Neuronal stem cell (in vitro differentiated cells): ENCODE measurements around the gene RPGRIP1L.

Experiments
- DNase-seq: peaks from one replicate; pipeline ENCODE4 v3.0.0-alpha.2; 2013; ENCODE audit warnings: low spot score
- H2AFZ ChIP-seq: one replicate; pipeline ENCODE4 v1.6.1; 2013; ENCODE audit warnings: mild to moderate bottlenecking, low read length, inconsistent platforms
- H2AK5ac ChIP-seq: 2 replicates; pipeline ENCODE4 v1.6.1; 2013; ENCODE audit warnings: low read depth, mild to moderate bottlenecking, inconsistent platforms, low read length, moderate library complexity, mixed read lengths
- H2BK120ac ChIP-seq: 2 replicates; pipeline ENCODE4 v1.6.1; 2013; ENCODE audit warnings: low read depth, mild to moderate bottlenecking, inconsistent platforms, low read length, moderate library complexity, mixed read lengths
- H2BK12ac ChIP-seq: one replicate; pipeline ENCODE4 v1.6.1; 2013; ENCODE audit warnings: low read length, inconsistent platforms
- H2BK15ac ChIP-seq: 2 replicates; pipeline ENCODE4 v1.6.1; 2013; ENCODE audit warnings: mild to moderate bottlenecking, low read length, inconsistent platforms, mixed read lengths
- H2BK5ac ChIP-seq: one replicate; pipeline ENCODE4 v1.6.1; 2013; ENCODE audit warnings: inconsistent platforms, mild to moderate bottlenecking, low read length, moderate library complexity
- H3K14ac ChIP-seq: one replicate; pipeline ENCODE4 v1.6.1; 2013; ENCODE audit warnings: low read length, inconsistent platforms
- H3K18ac ChIP-seq: 2 replicates; pipeline ENCODE4 v1.6.1; 2013; ENCODE audit warnings: low read length, inconsistent platforms
- H3K23ac ChIP-seq: 2 replicates; pipeline ENCODE4 v1.6.1; 2013; ENCODE audit warnings: low read depth, mild to moderate bottlenecking, mixed read lengths, low read length, inconsistent platforms; ENCODE audit not compliant: poor library complexity
- H3K27ac ChIP-seq: replicated peaks from 3 replicates; pipeline ENCODE4 v1.5.1; 2013; ENCODE audit warnings: low read length, inconsistent platforms
- H3K27me3 ChIP-seq, 3 experiments: 2 replicates each; pipeline ENCODE4 v1.6.1; 2013; ENCODE audit warnings: low read length in 3 of 3, mild to moderate bottlenecking in 2 of 3, inconsistent platforms in 1 of 3, low read depth in 1 of 3, mixed read lengths in 1 of 3, moderate library complexity in 1 of 3; ENCODE audit not compliant: control insufficient read depth in 3 of 3, insufficient read depth in 3 of 3
- H3K36me3 ChIP-seq, 2 donors: replicated peaks in 1 of 2; 2 replicates each; pipeline ENCODE4 v1.6.1; 2013; ENCODE audit warnings: low read length in 2 of 2; ENCODE audit not compliant: control insufficient read depth in 2 of 2, insufficient read depth in 2 of 2
- H3K4ac ChIP-seq: 2 replicates; pipeline ENCODE4 v1.6.1; 2013; ENCODE audit warnings: inconsistent platforms, mild to moderate bottlenecking, low read length, moderate library complexity
- H3K4me1 ChIP-seq, 2 donors: 1 replicate in 1 of 2; 2 replicates in 1 of 2; pipeline ENCODE4 v1.6.1; 2013; ENCODE audit warnings: low read length in 2 of 2, low read depth in 1 of 2; ENCODE audit not compliant: control insufficient read depth in 2 of 2, insufficient read depth in 1 of 2
- H3K4me2 ChIP-seq: one replicate; pipeline ENCODE4 v1.6.1; 2013; ENCODE audit warnings: mild to moderate bottlenecking, low read length, inconsistent platforms; ENCODE audit not compliant: insufficient read depth, poor library complexity, severe bottlenecking
- H3K4me3 ChIP-seq, 2 donors: 2 replicates each; pipeline ENCODE4 v1.5.1; 2013; ENCODE audit warnings: low read length in 2 of 2, mild to moderate bottlenecking in 2 of 2, inconsistent platforms in 1 of 2, moderate library complexity in 1 of 2
- H3K79me1 ChIP-seq: one replicate; pipeline ENCODE4 v1.6.1; 2013; ENCODE audit warnings: low read depth, mild to moderate bottlenecking, inconsistent platforms, low read length, moderate library complexity
- H3K9ac ChIP-seq: one replicate; pipeline ENCODE4 v1.6.1; 2013; ENCODE audit warnings: mild to moderate bottlenecking, low read depth, low read length, inconsistent platforms; ENCODE audit not compliant: poor library complexity
- H3K9me3 ChIP-seq, 2 donors: replicated peaks in 1 of 2; 2 replicates each; pipeline versions ENCODE3 to v1.6.1; 2013; ENCODE audit warnings: low read length in 2 of 2, mild to moderate bottlenecking in 2 of 2, inconsistent platforms in 1 of 2, low read depth in 1 of 2, mixed read lengths in 1 of 2, moderate library complexity in 1 of 2; ENCODE audit not compliant: control insufficient read depth in 2 of 2, insufficient read depth in 1 of 2
- H4K8ac ChIP-seq: one replicate; pipeline ENCODE4 v1.6.1; 2013; ENCODE audit warnings: low read depth, mild to moderate bottlenecking, inconsistent platforms, low read length, moderate library complexity
- H4K91ac ChIP-seq: one replicate; pipeline ENCODE4 v1.6.1; 2013; ENCODE audit warnings: low read length, low read depth, mild to moderate bottlenecking, inconsistent platforms; ENCODE audit not compliant: poor library complexity
- whole genome bisulfite sequencing, 2 donors: extraction: QIAGEN DNeasy Blood & Tissue Kit; methylation state at CpG; one replicate each; pipeline ENCODE4 v1.1.7; 2013; ENCODE audit warnings: missing lambda C conversion rate in 2 of 2, mixed read lengths in 1 of 2; ENCODE audit not compliant: insufficient read length in 2 of 2, insufficient replicate concordance in 1 of 2; ENCODE audit errors: extremely low coverage in 2 of 2; 5-methylcytosine and 5-hydroxymethylcytosine counted together

RPGRIP1L gene

DNA sequence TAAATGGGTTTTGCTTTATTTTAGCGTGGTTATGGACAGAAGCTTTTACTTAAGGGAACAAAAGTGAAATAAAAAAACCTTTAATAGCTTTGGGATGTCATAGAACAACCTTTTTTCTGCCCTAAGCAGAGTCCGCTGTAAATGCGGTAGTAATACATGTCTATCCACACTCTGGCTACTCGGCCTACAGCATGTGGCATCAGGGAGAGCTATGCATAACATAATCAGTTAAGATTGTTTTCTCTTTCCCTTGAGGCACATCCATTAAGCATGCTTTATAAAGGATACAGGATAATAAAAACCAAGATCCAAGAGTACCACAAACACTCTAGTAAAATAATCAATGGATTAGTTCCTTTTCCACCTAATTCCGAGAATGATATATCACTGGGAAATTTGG is 10.3 kb downstream of the RPGRIP1L start:
- Histone ChIP-seq H3K79me1 (no peaks in the 10 kb centered on the region), H3K36me3 (peaks cover 6 to 52% of the 10 kb centered on the region in 2 donors), H3K9me3 (peaks cover 0 to 9% of the 10 kb centered on the region in 2 donors), H3K23ac (no peak overlapping the region), H3K14ac (no peak overlapping the region), H2AK5ac (no peak overlapping the region), H2BK5ac (no peak overlapping the region), H3K4me3 (no peak overlapping the region), H2BK12ac (no peak overlapping the region), H3K18ac (no peak overlapping the region), H3K9ac (no peak overlapping the region), H3K4ac (no peak overlapping the region), H3K27ac (no peak overlapping the region), H3K27me3 (no peaks in the 10 kb centered on the region), H3K4me2 (no peak overlapping the region), H2BK15ac (no peak overlapping the region), H2BK120ac (no peak overlapping the region), H2AFZ (no peak overlapping the region), H3K4me1 (no peaks in the 10 kb centered on the region), H4K91ac (no peak overlapping the region), H4K8ac (no peak overlapping the region)
- no peak for DNase-seq
- no CpG with 5 or more reads among the region's 5 CpGs for WGBS, 2 donors

DNA sequence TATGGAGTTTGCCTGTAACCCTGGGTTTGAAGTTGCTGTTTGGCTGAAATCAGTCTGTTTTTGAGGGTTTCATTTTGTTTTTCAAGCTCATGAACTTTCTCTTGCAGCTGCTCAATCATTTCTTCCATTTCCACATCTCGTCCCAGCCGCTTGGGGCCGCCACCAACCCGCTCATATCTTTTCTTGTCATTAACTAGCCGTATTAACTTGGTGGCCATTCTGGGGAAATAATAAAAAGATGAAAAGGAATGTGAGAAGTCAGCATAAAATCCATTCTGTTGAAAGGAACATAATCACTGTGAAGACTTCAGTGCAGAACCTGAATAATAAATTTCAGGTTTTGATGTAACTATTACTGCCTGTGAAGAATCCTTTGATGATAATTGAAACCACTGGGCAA is 11.5 kb downstream of the RPGRIP1L start:
- Histone ChIP-seq H3K9me3 (peaks cover 0 to 9% of the 10 kb centered on the region in 2 donors), H3K18ac (no peak overlapping the region), H2BK15ac (no peak overlapping the region), H3K36me3 (peaks cover 6 to 61% of the 10 kb centered on the region in 2 donors), H3K27me3 (no peaks in the 10 kb centered on the region), H3K4me2 (no peak overlapping the region), H3K27ac (no peak overlapping the region), H2AFZ (no peak overlapping the region), H3K9ac (no peak overlapping the region), H4K91ac (no peak overlapping the region), H3K4me1 (no peaks in the 10 kb centered on the region), H3K23ac (no peak overlapping the region), H3K4ac (no peak overlapping the region), H4K8ac (no peak overlapping the region), H3K14ac (no peak overlapping the region), H2BK5ac (no peak overlapping the region), H3K4me3 (no peak overlapping the region), H2BK12ac (no peak overlapping the region), H2BK120ac (no peak overlapping the region), H2AK5ac (no peak overlapping the region), H3K79me1 (no peaks in the 10 kb centered on the region)
- no peak for DNase-seq
- no CpG with 5 or more reads among the region's 5 CpGs for WGBS, 2 donors

DNA sequence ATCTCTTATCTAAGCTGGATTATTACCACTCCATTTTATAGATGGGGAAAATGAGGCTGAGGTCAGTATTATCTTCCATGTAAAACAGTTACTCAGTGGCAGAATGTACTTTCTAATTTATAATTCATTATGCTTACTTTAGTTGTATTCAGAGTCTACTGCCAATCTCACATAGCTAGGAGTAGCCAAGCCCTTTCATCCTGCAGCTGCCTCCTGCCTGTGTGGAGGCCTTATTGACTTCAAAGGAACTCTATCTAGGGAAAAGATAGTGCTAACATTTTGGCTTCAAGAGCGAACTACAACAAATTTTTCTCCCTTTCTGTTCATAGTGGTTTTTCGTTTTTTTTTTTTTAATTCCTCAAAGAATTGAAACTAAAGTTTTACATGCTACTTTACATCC is 12.9 kb downstream of the RPGRIP1L start:
- Histone ChIP-seq H3K4me3 (no peak overlapping the region), H3K23ac (no peak overlapping the region), H3K27ac (no peak overlapping the region), H2BK5ac (no peak overlapping the region), H3K27me3 (no peaks in the 10 kb centered on the region), H3K36me3 (peaks cover 5 to 67% of the 10 kb centered on the region in 2 donors), H3K14ac (no peak overlapping the region), H3K4me1 (no peaks in the 10 kb centered on the region), H3K4me2 (no peak overlapping the region), H3K18ac (no peak overlapping the region), H2AK5ac (no peak overlapping the region), H3K79me1 (no peaks in the 10 kb centered on the region), H3K4ac (no peak overlapping the region), H2AFZ (no peak overlapping the region), H3K9ac (no peak overlapping the region), H2BK120ac (no peak overlapping the region), H3K9me3 (peaks cover 0 to 3% of the 10 kb centered on the region in 2 donors), H2BK15ac (no peak overlapping the region), H2BK12ac (no peak overlapping the region), H4K91ac (no peak overlapping the region), H4K8ac (no peak overlapping the region)
- no peak for DNase-seq
- no CpG with 5 or more reads among the region's 2 CpGs for WGBS, 2 donors

DNA sequence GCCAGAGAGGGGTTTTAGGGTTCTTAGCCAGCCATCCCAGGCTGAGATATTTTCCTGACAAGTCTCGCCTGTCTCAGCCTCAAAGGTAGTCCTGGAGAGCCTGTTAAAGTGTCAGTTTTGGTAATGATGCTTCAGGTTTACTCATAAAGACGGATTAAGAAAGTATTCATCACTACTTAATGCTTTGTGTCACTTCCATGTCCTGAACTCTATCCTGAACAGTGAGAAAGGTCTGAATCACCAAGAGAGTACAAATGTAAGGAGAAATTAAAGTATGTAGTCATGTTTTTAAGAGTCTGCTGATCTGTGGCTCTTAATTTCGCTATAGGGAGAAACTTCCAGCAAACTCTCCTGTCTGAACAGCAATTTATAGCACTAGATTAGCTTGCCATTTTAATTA is 14.0 kb downstream of the RPGRIP1L start:
- no peak overlapping the region for H2BK5ac ChIP-seq
- no peak overlapping the region for H3K4me3 ChIP-seq
- H3K79me1 ChIP-seq = no peaks in the 10 kb centered on the region
- no peak overlapping the region for H3K9ac ChIP-seq
- H2BK120ac ChIP-seq = no peak overlapping the region
- no peak overlapping the region for H3K4ac ChIP-seq
- no CpG with 5 or more reads among the region's 3 CpGs for WGBS, 2 donors
- H2AK5ac ChIP-seq = no peak overlapping the region
- no peak overlapping the region for H3K4me2 ChIP-seq
- H3K18ac ChIP-seq = no peak overlapping the region
- no peak overlapping the region for H2BK12ac ChIP-seq
- no peak overlapping the region for H4K91ac ChIP-seq
- H3K9me3 ChIP-seq = peaks cover 0 to 13% of the 10 kb centered on the region in 2 donors
- no peaks in the 10 kb centered on the region for H3K4me1 ChIP-seq
- no peak overlapping the region for H3K14ac ChIP-seq
- no peaks in the 10 kb centered on the region for H3K27me3 ChIP-seq
- H2BK15ac ChIP-seq = no peak overlapping the region
- peaks cover 10 to 67% of the 10 kb centered on the region in 2 donors for H3K36me3 ChIP-seq
- H4K8ac ChIP-seq = no peak overlapping the region
- H3K23ac ChIP-seq = no peak overlapping the region
- DNase-seq = no peak
- H2AFZ ChIP-seq = no peak overlapping the region
- no peak overlapping the region for H3K27ac ChIP-seq
